AG10803 (cell line): ENCODE measurements around the gene MYO15A.

Experiments used
- DNase-seq: peaks from one replicate; pipeline ENCODE4 v3.0.0; 2010; ENCODE audit warnings: low read depth
- H3K4me3 ChIP-seq: 2 replicates; pipeline ENCODE4 v1.5.1; 2011; ENCODE audit warnings: mild to moderate bottlenecking, low read length, control low read depth
- CTCF ChIP-seq: conservative IDR thresholded peaks from 2 replicates; pipeline ENCODE4 v1.5.1; 2011; ENCODE audit warnings: mild to moderate bottlenecking, low read length, control low read depth, inconsistent platforms

MYO15A gene

GRCh38 chr17:18117982-18118975, 9.7 kb downstream of the MYO15A start:
- no peak for DNase-seq

GRCh38 chr17:18119166-18119745, 10.7 kb downstream of the MYO15A start:
- no peak for TF ChIP-seq CTCF
- no peak overlapping the region for H3K4me3 ChIP-seq
- DNase-seq: no peak

More at GRCh38 chr17:18117982-18118975, 9.7 kb downstream of the MYO15A start:
- no peak for TF ChIP-seq CTCF
- no peak overlapping the region for H3K4me3 ChIP-seq

DNA sequence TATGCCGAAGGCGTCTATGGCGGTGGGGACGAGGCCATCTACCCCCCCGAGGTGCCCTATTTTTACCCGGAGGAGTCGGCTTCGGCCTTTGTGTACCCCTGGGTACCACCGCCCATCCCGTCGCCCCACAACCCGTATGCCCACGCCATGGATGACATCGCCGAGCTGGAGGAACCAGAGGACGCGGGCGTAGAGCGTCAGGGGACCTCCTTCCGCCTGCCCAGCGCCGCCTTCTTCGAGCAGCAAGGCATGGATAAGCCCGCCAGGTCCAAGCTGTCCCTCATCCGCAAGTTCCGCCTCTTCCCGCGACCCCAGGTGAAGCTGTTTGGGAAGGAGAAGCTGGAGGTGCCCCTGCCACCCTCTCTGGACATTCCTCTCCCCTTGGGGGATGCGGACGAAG, 11.4 kb downstream of the MYO15A start:
- no peak for DNase-seq

DNA sequence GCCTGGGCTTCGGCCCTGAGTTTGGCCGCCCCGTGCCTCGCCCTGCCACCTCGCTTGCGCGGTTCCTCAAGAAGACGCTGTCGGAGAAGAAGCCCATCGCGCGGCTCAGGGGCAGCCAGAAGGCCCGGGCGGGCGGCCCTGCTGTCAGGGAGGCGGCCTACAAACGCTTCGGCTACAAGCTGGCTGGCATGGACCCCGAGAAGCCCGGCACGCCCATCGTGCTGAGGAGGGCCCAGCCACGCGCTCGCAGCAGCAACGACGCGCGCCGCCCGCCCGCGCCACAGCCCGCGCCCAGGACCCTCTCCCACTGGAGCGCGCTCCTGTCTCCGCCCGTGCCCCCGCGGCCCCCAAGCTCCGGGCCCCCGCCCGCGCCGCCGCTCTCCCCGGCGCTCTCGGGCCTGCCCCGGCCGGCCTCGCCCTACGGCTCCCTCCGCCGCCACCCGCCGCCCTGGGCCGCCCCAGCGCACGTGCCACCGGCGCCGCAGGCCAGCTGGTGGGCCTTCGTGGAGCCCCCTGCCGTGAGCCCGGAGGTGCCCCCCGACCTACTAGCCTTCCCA, 12.0 kb downstream of the MYO15A start:
- no peak for TF ChIP-seq CTCF
- no peak for DNase-seq

More for the DNA sequence above, 11.4 kb downstream of the MYO15A start:
- TF ChIP-seq CTCF: no peak
- H3K4me3 ChIP-seq: no peak overlapping the region

DNA sequence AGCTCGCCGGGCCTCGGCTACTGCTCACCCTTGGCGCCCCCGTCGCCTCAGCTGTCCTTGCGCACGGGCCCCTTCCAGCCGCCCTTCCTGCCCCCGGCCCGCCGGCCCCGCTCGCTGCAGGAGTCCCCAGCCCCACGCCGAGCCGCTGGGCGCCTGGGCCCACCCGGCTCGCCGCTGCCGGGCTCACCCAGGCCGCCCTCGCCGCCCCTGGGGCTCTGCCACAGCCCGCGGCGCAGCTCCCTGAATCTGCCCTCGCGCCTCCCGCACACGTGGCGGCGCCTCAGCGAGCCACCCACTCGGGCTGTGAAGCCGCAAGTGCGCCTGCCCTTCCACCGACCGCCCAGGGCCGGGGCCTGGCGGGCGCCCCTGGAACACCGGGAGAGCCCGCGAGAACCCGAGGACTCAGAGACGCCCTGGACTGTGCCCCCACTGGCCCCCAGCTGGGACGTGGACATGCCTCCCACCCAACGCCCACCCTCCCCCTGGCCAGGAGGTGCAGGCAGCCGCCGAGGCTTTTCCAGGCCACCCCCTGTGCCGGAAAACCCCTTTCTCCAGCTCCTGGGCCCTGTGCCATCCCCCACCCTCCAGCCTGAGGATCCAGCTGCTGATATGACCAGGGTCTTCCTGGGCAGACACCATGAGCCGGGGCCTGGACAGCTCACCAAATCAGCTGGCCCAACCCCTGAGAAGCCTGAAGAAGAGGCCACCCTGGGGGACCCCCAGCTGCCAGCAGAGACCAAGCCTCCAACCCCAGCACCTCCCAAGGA, 12.8 kb downstream of the MYO15A start:
- TF ChIP-seq CTCF: no peak
- H3K4me3 ChIP-seq: no peak overlapping the region
- DNase-seq: no peak

More for the DNA sequence above, 12.0 kb downstream of the MYO15A start:
- no peak overlapping the region for H3K4me3 ChIP-seq

GRCh38 chr17:18122990-18123753, 14.6 kb downstream of the MYO15A start:
- TF ChIP-seq CTCF: no peak
- no peak for DNase-seq
- no peak overlapping the region for H3K4me3 ChIP-seq
